ENCODE measurements around the gene CD160. TPM values are rescaled to one million over a fixed set of nuclear protein-coding genes. Genes with fewer than 3 reads are reported as not detected.
"Not testable (repeated sequence)": the region's sequence is repeated elsewhere in the genome, so short reads cannot be mapped to it uniquely, and the experiment has no call there.

The CD160 gene
- total and polyA plus RNA-seq, 10 of the 15 experiments (the other 5 are each of a cell fraction or from before 2014, with no cell fraction given), result 0.06 to 1.1 (median 0.26) TPM; not detected in 5

- no peak for TF ChIP-seq PRDM15 (CRISPR knock-in tag; IDR thresholded peaks at IDR 0.05)
- TF ChIP-seq RAD51 (IDR thresholded peaks at IDR 0.05), result no peak
These were observed 2.5 kb upstream of the CD160 start (continued) for GRCh38 chr1:145716641-145717345.

GRCh38 chr1:145717833-145718232 is 1.5 kb upstream of the CD160 start:
- SMC1A ChIA-PET (ENCODE audit: uncharacterized antibody, unreplicated experiment), result interaction anchor here (0.9 to 3.1 kb wide), 2 partner anchors 8 to 26 kb away, joined by 3 to 17 read pairs; no protein-coding TSS in a partner anchor
- in situ Hi-C loops (cut with MboI), result no loop called here
- Histone ChIP-seq H3K27ac (ENCODE audit: control insufficient read depth, insufficient read depth) (no peak overlapping the region), H4K20me1 (ENCODE audit: control insufficient read depth, insufficient read depth) (no peaks in the 10 kb centered on the region), H3K9ac (ENCODE audit: control insufficient read depth, insufficient read depth, low read length) (no peak overlapping the region), H3K4me2 (ENCODE audit: control insufficient read depth, insufficient read depth) (no peak overlapping the region), H3K9me3 (replicated peaks; ENCODE audit: control insufficient read depth, insufficient read depth, low read length) (no peaks in the 10 kb centered on the region), H2AFZ (ENCODE audit: control insufficient read depth, low read depth, low read length) (no peak overlapping the region), H3K4me3 (no peak overlapping the region), H3K27me3 (replicated peaks in 1 of 2; ENCODE audit: control insufficient read depth in 2 of 2, insufficient read depth in 2 of 2, low read length in 1 of 2) (no peaks in the 10 kb centered on the region), H3K79me2 (ENCODE audit: control insufficient read depth, insufficient read depth, low read length) (no peaks in the 10 kb centered on the region), H3K4me1 (ENCODE audit: control insufficient read depth, insufficient read depth, low read length) (peaks cover 16% of the 10 kb centered on the region), H3K36me3 (ENCODE audit: control insufficient read depth in 2 of 2, insufficient read depth in 2 of 2, low read length in 1 of 2) (no peaks in the 10 kb centered on the region)
- FAIRE-seq (no peak), DNase-seq (ENCODE audit: low read depth, low spot score) (no peak), ATAC-seq (no peak)
- POLR2A ChIA-PET, result no interaction called here
- BruUV-seq (replicated peaks), result no TSS peak
- CTCF ChIA-PET, result no interaction called here
- TF ChIP-seq MYB (IDR thresholded peaks at IDR 0.05; ENCODE audit: borderline replicate concordance, low read depth, low read length), result no peak
- no peak for TF ChIP-seq SPI1 (IDR thresholded peaks at IDR 0.05; ENCODE audit: borderline replicate concordance, insufficient read depth, low read depth, low read length)
- TF ChIP-seq NR2F1 (conservative IDR thresholded peaks at IDR 0.05), result no peak
- no peak for TF ChIP-seq CHD2 (IDR thresholded peaks at IDR 0.05; ENCODE audit: borderline replicate concordance, low read depth, low read length)
- TF ChIP-seq ZSCAN29 (IDR thresholded peaks at IDR 0.05), result no peak
- no peak for TF ChIP-seq YY1 (IDR thresholded peaks at IDR 0.05; ENCODE audit: low read depth, low read length)
- TF ChIP-seq NBN (IDR thresholded peaks at IDR 0.05), result no peak
- no peak for TF ChIP-seq ATF3 (IDR thresholded peaks at IDR 0.05; ENCODE audit: borderline replicate concordance, extremely low read depth, low read depth, low read length)
- no peak for TF ChIP-seq PAX5 (IDR thresholded peaks at IDR 0.05; ENCODE audit: borderline replicate concordance, low read depth, low read length)
- TF ChIP-seq POLR2AphosphoS2 (IDR thresholded peaks at IDR 0.05; ENCODE audit: low read depth, low read length), result no peak
- 31% methylated on average over 1 of the region's 1 CpG for WGBS (ENCODE audit: insufficient coverage, insufficient replicate concordance, low lambda C conversion rate, missing lambda C conversion rate)
- RAD21 ChIA-PET (ENCODE audit: unreplicated experiment), result no interaction called here
- intact Hi-C loops (cut with micrococcal nuclease; ENCODE audit: unreplicated experiment), result no loop called here

GRCh38 chr1:145718465-145718864 is 834 bp upstream of the CD160 start:
- DNase-seq (ENCODE audit: low read depth, low spot score); H3K27ac ChIP-seq (ENCODE audit: control insufficient read depth, insufficient read depth); H3K36me3 ChIP-seq (ENCODE audit: control insufficient read depth in 2 of 2, insufficient read depth in 2 of 2, low read length in 1 of 2); FAIRE-seq; H3K79me2 ChIP-seq (ENCODE audit: control insufficient read depth, insufficient read depth, low read length); H2AFZ ChIP-seq (ENCODE audit: control insufficient read depth, low read depth, low read length); H3K9ac ChIP-seq (ENCODE audit: control insufficient read depth, insufficient read depth, low read length); H3K9me3 ChIP-seq (replicated peaks; ENCODE audit: control insufficient read depth, insufficient read depth, low read length); intact Hi-C loops (cut with micrococcal nuclease; ENCODE audit: unreplicated experiment); H3K4me2 ChIP-seq (ENCODE audit: control insufficient read depth, insufficient read depth); BruUV-seq (replicated peaks); CTCF ChIA-PET; POLR2A ChIA-PET; in situ Hi-C loops (cut with MboI); H4K20me1 ChIP-seq (ENCODE audit: control insufficient read depth, insufficient read depth); ATAC-seq; H3K4me3 ChIP-seq; H3K27me3 ChIP-seq (replicated peaks in 1 of 2; ENCODE audit: control insufficient read depth in 2 of 2, insufficient read depth in 2 of 2, low read length in 1 of 2): not testable (repeated sequence)
- ChIA-PET RAD21 (ENCODE audit: unreplicated experiment) (interaction anchor here (0.9 to 1.0 kb wide), 2 partner anchors 9 to 119 kb away, joined by 3 to 4 read pairs; no protein-coding TSS in a partner anchor), SMC1A (ENCODE audit: uncharacterized antibody, unreplicated experiment) (interaction anchor here (0.7 to 3.1 kb wide), 3 partner anchors 9 to 97 kb away, joined by 3 to 17 read pairs (median 3); no protein-coding TSS in a partner anchor)
- WGBS (ENCODE audit: insufficient coverage, insufficient replicate concordance, low lambda C conversion rate, missing lambda C conversion rate), result 62% methylated on average over 5 of the region's 5 CpGs
- H3K4me1 ChIP-seq (ENCODE audit: control insufficient read depth, insufficient read depth, low read length), result peaks cover 16% of the 10 kb centered on the region

Data from GM12878 (cell line).